Upper lobe of left lung (tissue), 4 donors: ENCODE results near the gene EML1.

Source experiments
- CTCF ChIP-seq, 6 experiments: fragments of 450-650 bp in 4 of 6; fragments of 200-600 bp in 2 of 6; sonication (generic) in 2 of 6; IDR thresholded peaks; one replicate each; pipeline ENCODE4 v1.5.1; 2016 to 2019; ENCODE audit warnings: antibody characterized with exemption in 6 of 6
- POLR2AphosphoS5 ChIP-seq, 2 donors: sonication (generic); formaldehyde crosslinking; IDR thresholded peaks; one replicate each; pipeline ENCODE4 v1.5.1; 2017; ENCODE audit warnings: antibody characterized with exemption in 2 of 2

GRCh38 chr14:99904506-99904905 lies 111.3 kb downstream of the EML1 start:
- TF ChIP-seq CTCF (IDR thresholded peaks at IDR 0.05) = no peak
- no peak for TF ChIP-seq POLR2AphosphoS5 (IDR thresholded peaks at IDR 0.05)
